Colon (tissue), 2 donors: Measurements from ENCODE around the gene CCNK.

ENCODE experiments used
- FAIRE-seq: peaks from 2 replicates; lab custom pipeline; 2012; peaks lifted over from hg19 to GRCh38; lab: Jason Lieb, UNC
- donor health status: control.
- donor health status: control.

Gene CCNK

DNA sequence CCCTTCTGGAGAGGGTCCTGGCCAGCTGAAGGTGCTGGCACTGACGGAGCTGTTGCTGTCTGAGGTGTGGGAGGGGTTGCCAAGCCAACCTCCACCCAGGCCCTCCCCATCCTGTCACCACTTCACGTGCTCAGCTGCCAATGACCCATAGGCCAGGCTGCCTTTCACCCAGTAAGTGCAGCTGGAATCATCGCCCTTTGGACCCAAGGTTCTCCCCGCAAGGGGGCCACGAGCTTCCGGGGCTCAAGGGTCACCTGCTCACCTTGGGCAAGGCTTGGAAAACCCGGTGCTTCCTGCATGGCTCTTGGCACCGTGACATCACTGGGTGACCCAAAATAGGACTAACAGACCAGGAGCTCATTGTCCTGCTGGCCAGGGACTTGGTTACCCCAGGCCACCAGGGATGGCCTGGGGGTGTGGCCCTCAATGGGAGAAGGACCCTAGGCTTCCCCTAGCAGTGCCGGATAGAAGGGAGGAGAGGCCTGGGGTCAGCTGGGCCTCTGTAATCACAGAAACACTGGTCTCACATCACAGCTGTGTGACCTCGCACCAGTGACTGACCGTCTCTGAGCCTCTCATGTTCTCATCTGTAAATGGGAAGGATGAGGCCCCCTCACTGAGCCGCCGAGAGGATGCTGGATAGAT, 71.5 kb downstream of the CCNK start:
- no peak for FAIRE-seq

DNA sequence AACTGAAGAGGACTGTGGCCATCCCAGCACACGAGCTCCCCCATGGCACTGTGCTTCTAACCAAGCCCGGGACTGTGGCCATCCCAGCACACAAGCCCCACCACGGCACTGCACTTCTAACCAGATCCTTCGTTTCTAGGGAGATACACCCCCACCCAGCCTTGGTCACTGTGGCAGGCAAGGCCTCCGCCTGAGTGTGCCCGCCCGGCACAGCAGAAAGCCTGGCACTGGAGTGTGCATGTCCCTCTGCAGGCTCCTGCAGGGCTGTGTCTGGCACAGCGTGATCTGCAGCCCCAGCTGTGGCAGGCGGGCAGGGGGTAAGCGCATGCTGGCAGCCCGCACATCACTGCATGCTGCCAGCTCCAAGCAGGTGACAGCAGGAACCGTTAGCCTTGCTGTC, 73.0 kb downstream of the CCNK start:
- FAIRE-seq, result no peak

DNA sequence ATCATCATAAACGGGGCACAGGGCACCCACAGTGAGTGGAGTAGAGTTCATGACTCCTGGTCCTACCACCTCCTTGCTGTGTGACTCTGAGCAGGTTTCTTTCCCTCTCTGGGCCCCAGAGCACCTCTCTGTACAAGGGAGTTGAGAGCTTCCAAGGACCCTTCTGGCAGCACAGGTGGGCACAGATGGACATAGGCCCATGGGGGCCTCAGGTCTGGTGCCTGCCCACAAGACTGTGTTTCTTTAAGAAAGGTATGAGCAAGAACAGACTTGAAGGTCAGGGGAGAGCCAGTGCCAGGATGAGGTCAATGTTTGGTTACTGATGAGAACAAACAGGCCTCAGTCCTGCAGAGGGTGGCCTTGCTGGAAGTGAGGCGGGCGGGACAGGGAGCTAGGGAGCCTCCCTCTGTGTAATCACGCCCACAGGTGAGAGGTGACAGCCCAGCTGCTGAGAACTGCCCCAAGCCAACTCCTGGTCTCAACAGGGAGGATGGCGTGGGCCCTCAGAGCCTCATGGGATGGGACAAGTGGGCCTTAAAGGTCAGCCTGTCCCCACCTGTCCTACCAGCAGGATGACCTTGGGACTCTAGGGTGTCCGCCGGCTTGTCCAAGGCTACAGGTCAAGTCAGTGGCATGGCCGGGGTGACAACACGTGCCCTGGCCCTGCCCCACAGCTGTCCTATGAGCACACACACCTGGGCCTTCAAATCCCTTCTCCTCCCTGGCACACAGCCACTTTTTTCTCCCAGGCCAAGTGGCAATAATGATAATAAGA, 73.7 kb downstream of the CCNK start:
- no peak for FAIRE-seq

DNA sequence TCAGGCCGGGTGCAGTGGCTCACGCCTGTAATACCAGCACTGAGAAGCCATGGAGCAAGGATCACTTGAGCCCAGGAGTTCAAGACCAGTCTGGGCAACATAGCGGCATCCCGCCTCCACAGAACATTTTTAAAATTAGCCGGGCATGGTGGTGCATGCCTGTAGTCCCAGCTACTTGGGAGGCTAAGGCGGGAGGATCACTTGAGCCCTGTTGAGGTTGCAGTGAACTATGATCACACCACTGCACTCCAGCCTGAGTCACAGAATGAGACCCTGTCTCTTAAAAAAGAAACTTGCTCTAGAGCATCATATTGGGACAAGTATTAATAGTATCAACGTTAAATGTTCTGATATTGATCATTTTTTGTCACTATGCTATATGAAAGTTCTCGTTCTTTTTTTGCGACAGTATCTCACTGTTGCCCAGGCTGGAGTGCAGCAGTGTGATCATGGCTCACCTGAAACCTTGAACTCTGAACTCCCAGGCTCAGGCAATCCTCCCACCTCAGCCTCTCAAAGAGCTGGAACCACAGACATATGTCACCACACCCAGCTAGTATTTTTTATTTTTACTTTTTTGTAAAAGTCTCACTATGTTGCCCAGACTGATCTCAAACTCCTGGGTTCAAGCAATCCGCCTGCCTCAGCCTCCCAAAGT, 75.1 kb downstream of the CCNK start:
- no peak for FAIRE-seq

DNA sequence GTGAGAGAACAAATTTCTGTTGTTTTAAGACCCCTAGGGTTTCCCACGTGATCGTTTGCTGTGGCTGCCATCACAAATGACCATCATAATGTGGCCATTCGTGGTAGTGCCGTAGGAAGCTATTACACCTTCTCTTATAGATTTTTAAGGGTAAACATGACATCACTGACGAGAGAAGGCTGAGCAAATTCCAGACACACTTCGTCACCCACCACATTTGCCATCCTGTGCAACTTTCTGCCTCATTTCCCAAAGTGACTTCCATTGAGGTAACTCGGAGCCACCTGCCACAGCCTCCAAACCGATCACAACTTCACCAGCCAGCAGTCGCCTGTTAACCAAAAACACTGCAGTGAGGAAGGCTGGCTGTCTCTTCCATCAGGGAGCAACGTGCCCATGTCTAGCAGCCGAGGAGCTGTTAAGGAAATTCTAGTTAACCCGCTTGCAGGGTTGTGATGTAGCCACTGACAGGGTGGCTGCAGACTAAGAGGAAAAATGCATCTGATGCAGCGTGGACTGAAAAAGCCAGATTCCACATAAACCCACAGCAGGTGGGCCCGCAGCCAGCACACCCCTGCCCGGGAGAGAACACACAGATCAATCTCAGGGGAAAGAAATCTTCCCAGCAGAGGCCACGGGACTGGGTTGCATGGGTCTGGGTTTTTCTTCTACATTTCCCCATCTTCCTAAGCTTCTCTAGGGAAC, 78.2 kb downstream of the CCNK start:
- FAIRE-seq, result no peak

DNA sequence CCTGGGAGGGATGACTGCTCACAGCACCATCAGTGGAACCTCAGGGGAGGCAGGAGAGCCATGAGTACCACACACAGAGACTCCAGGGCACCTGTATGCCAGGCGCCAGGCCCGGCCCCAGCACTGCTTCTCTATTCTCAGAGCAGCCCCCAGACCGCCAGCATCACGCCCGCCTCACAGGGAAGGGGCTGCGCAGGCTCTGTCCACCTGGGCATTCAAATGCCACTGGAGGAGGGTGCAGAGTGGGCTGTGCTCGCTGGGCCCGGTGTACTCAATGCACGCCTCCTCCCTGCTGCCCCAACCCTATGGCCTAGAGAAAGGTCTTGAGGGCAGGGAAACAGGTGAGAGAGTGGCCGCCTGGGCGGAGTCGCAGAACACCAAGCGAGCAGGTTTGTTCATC, 79.2 kb downstream of the CCNK start:
- no peak for FAIRE-seq

DNA sequence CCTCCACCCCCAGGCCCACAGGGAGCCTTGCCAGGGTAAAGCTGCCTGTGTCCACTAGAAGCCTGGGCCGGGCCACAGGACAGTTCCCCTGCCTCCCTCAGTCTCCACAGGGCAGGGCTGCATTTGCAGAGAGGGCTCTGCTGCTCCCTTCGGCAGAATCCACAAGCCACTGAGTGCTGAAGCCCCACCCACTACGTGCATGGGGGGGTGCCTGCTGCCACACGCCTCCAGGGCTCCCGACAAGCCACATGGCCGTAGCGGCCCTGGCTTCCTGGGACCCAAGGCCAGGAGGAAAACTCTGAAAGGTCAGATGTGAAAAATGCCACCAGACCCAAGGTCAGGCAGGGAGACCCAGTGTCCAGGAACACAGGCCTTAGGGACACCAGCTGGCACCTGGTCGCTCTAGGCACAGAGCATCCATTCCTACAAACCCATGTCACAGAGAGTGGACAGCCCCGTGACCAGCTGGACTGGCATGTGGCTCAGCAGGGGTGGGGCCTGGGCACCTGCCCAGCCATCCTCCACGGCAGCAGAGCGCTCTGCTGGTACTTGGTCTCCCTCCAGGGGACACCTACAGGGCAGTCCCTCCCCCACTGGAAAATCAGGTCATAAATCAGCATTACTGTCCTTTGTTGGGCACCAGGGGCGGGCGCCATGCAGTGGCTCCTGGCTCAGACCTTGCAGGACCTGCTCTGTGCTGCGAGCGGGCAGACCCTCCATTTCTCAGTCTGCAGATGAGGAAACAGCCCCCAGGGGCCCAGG, 79.9 kb downstream of the CCNK start:
- no peak for FAIRE-seq

DNA sequence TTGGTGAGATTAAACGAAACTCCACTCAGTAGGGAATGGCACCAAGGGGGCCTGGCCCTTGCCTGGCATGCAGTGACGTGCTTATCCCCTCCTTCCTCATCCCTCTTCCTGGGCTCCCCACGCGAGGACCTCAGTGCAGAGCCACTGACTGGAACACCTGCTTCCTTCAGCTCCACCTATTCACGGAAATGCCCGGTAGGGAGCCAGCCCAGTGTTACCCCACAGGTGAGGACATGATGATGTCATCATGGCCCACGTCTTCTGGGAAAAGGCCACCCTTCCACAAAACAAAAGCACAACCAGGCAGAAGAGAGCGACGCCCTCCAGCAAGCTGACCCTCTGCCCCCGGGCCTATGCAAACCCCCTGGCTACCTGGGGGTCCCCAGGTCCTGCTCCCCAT, 80.7 kb downstream of the CCNK start:
- FAIRE-seq, result no peak
